HepG2 (cell line): ENCODE data around the gene NSUN6. TPM values are rescaled to one million over a fixed set of nuclear protein-coding genes. Genes with fewer than 3 reads are reported as not detected.

Source experiments
- ATAC-seq: fragments of 200-7000 bp; cut with Tn5 transposase; 3 replicates; pipeline ENCODE4 v1.9.1; 2020; ENCODE audit warnings: mild to moderate bottlenecking, moderate library complexity
- BruUV-seq: library from RNA; stranded (reverse); fragments of 400-500 nt; replicated peaks from 2 replicates; lab custom pipeline; 2021; lab: Mats Ljungman, UMichigan
- CTCF ChIA-PET: fragments of 300-600 bp; formaldehyde crosslinking; extraction: SDS; loops from one replicate; lab custom pipeline; 2021; ENCODE audit warnings: low total read pairs, inconsistent platforms, low intra/inter-chr PET ratio; lab: Yijun Ruan, JAX
- POLR2A ChIA-PET: fragments of 350-600 bp; sonication (Branson Sonifier 250); formaldehyde crosslinking; loops from one replicate; lab custom pipeline; 2020; ENCODE audit warnings: antibody characterized with exemption, inconsistent platforms; lab: Yijun Ruan, JAX
- DNase-seq: peaks from one replicate; pipeline ENCODE4 v3.0.0-alpha.2; 2015; ENCODE audit warnings: low spot score
- FAIRE-seq: peaks from 3 replicates; lab custom pipeline; 2011; peaks lifted over from hg19 to GRCh38; lab: Jason Lieb, UNC
- H2AFZ ChIP-seq: one replicate; pipeline ENCODE4 v1.6.1; 2011; ENCODE audit warnings: low read length, inconsistent platforms
- H3K27ac ChIP-seq: fragments of 300-600 bp; 3 replicates; pipeline ENCODE4 v1.8.0; 2011; ENCODE audit warnings: mixed run types, mild to moderate bottlenecking, mixed read lengths, low read length, inconsistent platforms; ENCODE audit not compliant: insufficient read depth; ENCODE audit errors: extremely low read length
- H3K27me3 ChIP-seq, 2 experiments: fragments of 200-600 bp in 1 of 2; 2 replicates in 1 of 2; 3 replicates in 1 of 2; pipeline versions ENCODE4 v1.6.0 to v1.8.0; 2011; ENCODE audit warnings: low read length in 2 of 2, mild to moderate bottlenecking in 2 of 2, moderate library complexity in 2 of 2, inconsistent platforms in 1 of 2; ENCODE audit not compliant: insufficient read depth in 2 of 2, control insufficient read depth in 1 of 2
- H3K36me3 ChIP-seq, 2 experiments: fragments of 200-600 bp in 1 of 2; replicated peaks in 1 of 2; 2 replicates in 1 of 2; 3 replicates in 1 of 2; pipeline versions ENCODE4 v1.5.1 to v1.8.0; 2011; ENCODE audit warnings: low read length in 2 of 2, inconsistent platforms in 1 of 2; ENCODE audit not compliant: insufficient read depth in 2 of 2, control insufficient read depth in 1 of 2
- H3K4me1 ChIP-seq: 2 replicates; pipeline ENCODE4 v1.5.1; 2012; ENCODE audit warnings: low read length, inconsistent platforms; ENCODE audit not compliant: insufficient read depth
- H3K4me2 ChIP-seq: 2 replicates; pipeline ENCODE4 v1.6.0; 2011; ENCODE audit warnings: low read depth, low read length, inconsistent platforms
- H3K4me3 ChIP-seq, 3 experiments: fragments of 200-600 bp in 1 of 3; sonication (generic), shearing (Covaris generic) in 1 of 3; replicated peaks in 1 of 3; 2 replicates each; pipeline ENCODE4 v1.5.1; 2011 to 2016; ENCODE audit warnings: low read length in 3 of 3, inconsistent platforms in 2 of 3, low read depth in 2 of 3, mild to moderate bottlenecking in 2 of 3, control low read depth in 1 of 3, mixed read lengths in 1 of 3; ENCODE audit not compliant: insufficient read depth in 1 of 3
- H3K79me2 ChIP-seq: one replicate; pipeline ENCODE4 v1.6.1; 2011; ENCODE audit warnings: low read length, inconsistent platforms; ENCODE audit not compliant: insufficient read depth
- H3K9ac ChIP-seq: 2 replicates; pipeline ENCODE4 v1.6.0; 2011; ENCODE audit warnings: mild to moderate bottlenecking, low read depth, low read length, inconsistent platforms; ENCODE audit not compliant: insufficient read depth
- H3K9me3 ChIP-seq: 2 replicates; pipeline ENCODE4 v1.5.1; 2012; ENCODE audit warnings: mild to moderate bottlenecking, low read length
- H4K20me1 ChIP-seq: 2 replicates; pipeline ENCODE4 v1.6.0; 2011; ENCODE audit warnings: inconsistent platforms, mild to moderate bottlenecking, low read length, moderate library complexity; ENCODE audit not compliant: insufficient read depth
- ATF5 ChIP-seq: sonication (generic); formaldehyde crosslinking; IDR thresholded peaks from 2 replicates; pipeline ENCODE4 v1.4.0; 2020; ENCODE audit warnings: mild to moderate bottlenecking, low read depth, missing genetic modification reagents
- ATF6 ChIP-seq: sonication (generic); formaldehyde crosslinking; conservative IDR thresholded peaks from 2 replicates; pipeline ENCODE4 v1.4.0; 2020; ENCODE audit warnings: missing genetic modification reagents
- CBX1 ChIP-seq: IDR thresholded peaks from one replicate; pipeline ENCODE4 v1.6.1; 2016; ENCODE audit warnings: antibody characterized with exemption, low read depth
- KLF13 ChIP-seq: sonication (generic); formaldehyde crosslinking; IDR thresholded peaks from 2 replicates; pipeline ENCODE4 v1.4.0; 2020; ENCODE audit warnings: mild to moderate bottlenecking, missing genetic modification reagents
- KMT2B ChIP-seq: IDR thresholded peaks from 2 replicates; pipeline ENCODE4 v1.6.1; 2016; ENCODE audit warnings: missing genetic modification reagents, missing compliant biosample characterization
- MYNN ChIP-seq: sonication (generic); formaldehyde crosslinking; IDR thresholded peaks from 2 replicates; pipeline ENCODE4 v1.4.0; 2020; ENCODE audit warnings: mild to moderate bottlenecking, low read depth, missing genetic modification reagents
- NFYB ChIP-seq: sonication (generic); formaldehyde crosslinking; IDR thresholded peaks from 2 replicates; pipeline ENCODE4 v1.4.0; 2020; ENCODE audit warnings: missing genetic modification reagents
- PAF1 ChIP-seq: IDR thresholded peaks from 2 replicates; pipeline ENCODE4 v1.6.1; 2016; ENCODE audit warnings: missing genetic modification reagents, missing compliant biosample characterization
- POLR2AphosphoS2 ChIP-seq: IDR thresholded peaks from 2 replicates; pipeline ENCODE4 v1.6.1; 2011; ENCODE audit warnings: low read depth, low read length, improper control_type of control experiment
- RFXAP ChIP-seq: sonication (generic); formaldehyde crosslinking; IDR thresholded peaks from 2 replicates; pipeline ENCODE4 v1.4.0; 2020; ENCODE audit warnings: missing genetic modification reagents, borderline replicate concordance
- RORA ChIP-seq: sonication (generic); formaldehyde crosslinking; IDR thresholded peaks from 2 replicates; pipeline ENCODE4 v1.5.0; 2020; ENCODE audit warnings: mild to moderate bottlenecking, missing genetic modification reagents, moderate library complexity
- TBX2 ChIP-seq: sonication (generic); formaldehyde crosslinking; IDR thresholded peaks from 2 replicates; pipeline ENCODE4 v1.5.0; 2020; ENCODE audit warnings: missing genetic modification reagents, mild to moderate bottlenecking, borderline replicate concordance
- XRCC5 ChIP-seq: fragments of 200-400 bp; formaldehyde crosslinking; optimal IDR thresholded peaks from 2 replicates; pipeline ENCODE3; 2017; ENCODE audit warnings: mild to moderate bottlenecking, low read length
- ZBTB38 ChIP-seq: sonication (generic); formaldehyde crosslinking; IDR thresholded peaks from 2 replicates; pipeline ENCODE4 v1.5.1; 2020; ENCODE audit warnings: mild to moderate bottlenecking, missing genetic modification reagents
- ZNF550 ChIP-seq: sonication (generic); formaldehyde crosslinking; IDR thresholded peaks from 2 replicates; pipeline ENCODE4 v1.4.0; 2020; ENCODE audit warnings: mild to moderate bottlenecking, missing genetic modification reagents, borderline replicate concordance
- ZNF598 ChIP-seq: sonication (generic); formaldehyde crosslinking; IDR thresholded peaks from 2 replicates; pipeline ENCODE4 v1.5.1; 2020; ENCODE audit warnings: mild to moderate bottlenecking, missing genetic modification reagents, borderline replicate concordance
- ZNF761 ChIP-seq: sonication (generic); formaldehyde crosslinking; conservative IDR thresholded peaks from 2 replicates; pipeline ENCODE4 v1.4.0; 2020; ENCODE audit warnings: mild to moderate bottlenecking, missing genetic modification reagents
- WGBS: methylation state at CpG from one replicate; pipeline ENCODE4 v1.1.6; 2017; ENCODE audit warnings: low lambda C conversion rate; 5-methylcytosine and 5-hydroxymethylcytosine counted together
- in situ Hi-C: cut with HindIII; loops from 2 replicates; pipeline ENCODE4 v1.10.0; 2017; ENCODE audit warnings: low pct_unique_long_range_greater_than_20kb; ENCODE audit not compliant: extremely low pct_ligation_motif_present
- intact Hi-C: fragments of 100-400 bp; cut with micrococcal nuclease; formaldehyde crosslinking; loops from one replicate; pipeline ENCODE4 v1.10.0; 2022; ENCODE audit not compliant: unreplicated experiment
- polyA plus RNA-seq, 8 experiments: library from polyadenylated mRNA; depleted of rRNA in 3 of 8; stranded (reverse) in 7 of 8; unstranded in 1 of 8; fragments of >200 nt; fragmentation: Illumina TruSeq in 4 of 8; extraction: Trizol in 4 of 8; gene quantifications; 2 replicates each; pipeline versions ENCODE4 v1.2.1 to v1.2.3, GENCODE V29; 2011 to 2016; ENCODE audit warnings: low read depth in 4 of 8, missing spikeins in 1 of 8, mixed read lengths in 1 of 8; ENCODE audit not compliant: insufficient read depth in 1 of 8
- total RNA-seq, 5 experiments: library from RNA; depleted of rRNA; stranded (reverse); fragments of >200 nt; fragmentation: Illumina TruSeq; extraction: Trizol; gene quantifications; 2 replicates each; pipeline ENCODE4 v1.2.3, GENCODE V29; 2016; ENCODE audit warnings: low read depth in 1 of 5

The NSUN6 gene
- total and polyA plus RNA-seq, 2 of the 13 experiments (the other 11 are each of a cell fraction or from before 2014, with no cell fraction given) = 17.2 to 19.3 TPM

GRCh38 chr10:18680754-18681153 is 29.4 kb upstream of the NSUN6 start:
- peaks cover 0 to 3% of the 10 kb centered on the region in 2 experiments; a peak in 3 of 5 replicates for H3K36me3 ChIP-seq
- DNase-seq = no peak
- H3K4me2 ChIP-seq = no peak overlapping the region
- no peak overlapping the region for H2AFZ ChIP-seq
- ATAC-seq = no peak
- WGBS = 98% methylated on average over 3 of the region's 3 CpGs
- intact Hi-C loops (no loop called here), in situ Hi-C loops (loop anchor here (25.0 kb wide), 1 partner anchor 1107 kb away; no protein-coding TSS in a partner anchor)
- ChIA-PET POLR2A (no interaction called here), CTCF (no interaction called here)
- H3K4me1 ChIP-seq = no peaks in the 10 kb centered on the region
- H3K4me3 ChIP-seq = no peak overlapping the region
- no peaks in the 10 kb centered on the region for H3K9me3 ChIP-seq
- no peak for FAIRE-seq
- no peaks in the 10 kb centered on the region for H4K20me1 ChIP-seq
- no peak overlapping the region for H3K9ac ChIP-seq
- BruUV-seq = no TSS peak
- H3K79me2 ChIP-seq = no peaks in the 10 kb centered on the region
- H3K27me3 ChIP-seq = no peaks in the 10 kb centered on the region
- H3K27ac ChIP-seq = no peak overlapping the region
- no peak for TF ChIP-seq RORA (CRISPR knock-in tag)
- TF ChIP-seq POLR2AphosphoS2 = 0 out of 2 replicates have a peak, but pooled peaks have one; percentile 4
- TF ChIP-seq ATF6 (CRISPR knock-in tag) = no peak

- Histone ChIP-seq H3K79me2 (peaks cover 4% of the 10 kb centered on the region), H3K4me2 (no peak overlapping the region), H2AFZ (no peak overlapping the region), H3K9ac (no peak overlapping the region), H3K27me3 (no peaks in the 10 kb centered on the region), H3K9me3 (no peaks in the 10 kb centered on the region), H3K4me3 (no peak overlapping the region), H4K20me1 (peaks cover 5% of the 10 kb centered on the region; the same call in 1 of the 2 replicates), H3K4me1 (no peaks in the 10 kb centered on the region), H3K36me3 (peaks cover 12 to 43% of the 10 kb centered on the region in 2 experiments), H3K27ac (no peak overlapping the region)
- DNase-seq (no peak), FAIRE-seq (no peak), ATAC-seq (no peak)
- intact Hi-C loops (no loop called here), in situ Hi-C loops (loop anchor here (25.0 kb wide), 1 partner anchor 1112 kb away; no protein-coding TSS in a partner anchor)
- WGBS = 99% methylated on average over 4 of the region's 4 CpGs
- POLR2A ChIA-PET = no interaction called here
- CTCF ChIA-PET = no interaction called here
- no TSS peak for BruUV-seq
- TF ChIP-seq KMT2B (CRISPR knock-in tag) (no peak), MYNN (no peak), CBX1 (no peak), PAF1 (no peak), TBX2 (no peak), ATF5 (CRISPR knock-in tag) (no peak), ZNF550 (CRISPR knock-in tag) (no peak), NFYB (no peak), KLF13 (CRISPR knock-in tag) (no peak), ZBTB38 (CRISPR knock-in tag) (no peak), XRCC5 (no peak), ZNF761 (no peak), ZNF598 (no peak), RFXAP (CRISPR knock-in tag) (no peak)
These were observed 23.9 kb upstream of the NSUN6 start for GRCh38 chr10:18675086-18675801.
